ENCODE measurements around the gene ELK4.

Gene ELK4

DNA sequence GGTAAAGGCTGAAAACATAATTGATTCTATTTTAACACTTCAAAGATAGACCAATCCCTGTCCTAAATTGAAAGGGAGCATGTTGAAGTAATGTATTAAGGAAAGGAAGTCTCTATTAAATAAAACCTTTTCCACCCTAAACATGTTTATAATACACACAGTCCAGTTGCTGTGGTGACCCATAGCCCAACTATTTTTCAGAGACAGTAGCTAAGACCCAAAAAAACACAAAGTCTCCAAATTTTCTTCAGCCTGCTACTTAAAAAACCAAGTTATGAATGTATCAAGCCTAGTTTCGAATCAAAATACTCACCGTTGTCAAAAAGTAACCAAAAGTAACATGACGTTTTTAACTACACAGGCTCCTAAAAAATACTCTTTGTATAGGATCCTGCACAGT lies 1.6 kb downstream of the ELK4 start:
- no peak for DNase-seq (ENCODE audit: low read depth)

DNA sequence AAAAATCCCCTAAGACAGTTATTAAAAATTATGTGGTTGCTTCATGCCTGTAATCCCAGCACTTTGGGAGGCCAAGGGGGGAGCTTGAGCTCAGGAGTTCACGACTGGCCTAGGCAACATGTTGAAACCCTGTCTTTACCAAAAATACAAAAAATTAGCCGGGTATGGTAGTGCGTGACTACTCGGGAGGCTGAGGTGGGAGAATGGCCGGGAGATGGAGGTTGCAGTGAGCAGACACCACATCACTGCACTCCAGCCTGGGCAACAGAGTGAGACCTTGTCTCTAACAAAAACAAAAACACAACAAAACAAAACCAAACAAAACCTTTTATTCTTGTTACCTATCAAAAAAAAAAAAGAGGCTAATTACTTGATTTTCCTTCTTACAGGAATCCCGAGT lies 2.1 kb downstream of the ELK4 start:
- DNase-seq (ENCODE audit: low read depth) = no peak

DNA sequence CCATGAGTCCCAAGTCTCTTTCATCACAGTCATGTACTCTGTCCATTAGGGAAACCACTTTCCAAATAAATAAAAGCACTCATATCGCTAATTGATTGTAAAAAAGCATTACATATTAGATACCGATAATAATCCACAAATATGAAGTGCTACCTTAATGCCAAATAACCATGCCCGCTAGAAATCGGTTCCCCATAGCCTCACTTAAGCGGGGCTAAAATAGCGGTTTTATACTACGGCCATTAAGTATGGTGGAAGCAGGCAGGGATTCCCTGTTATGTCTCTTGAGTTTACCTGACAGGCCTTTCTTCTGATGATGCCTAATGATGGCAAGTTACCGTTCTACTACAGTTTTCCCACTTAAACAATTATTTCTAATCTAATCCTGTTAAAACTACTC lies 3.9 kb downstream of the ELK4 start:
- DNase-seq (ENCODE audit: low read depth) = no peak

DNA sequence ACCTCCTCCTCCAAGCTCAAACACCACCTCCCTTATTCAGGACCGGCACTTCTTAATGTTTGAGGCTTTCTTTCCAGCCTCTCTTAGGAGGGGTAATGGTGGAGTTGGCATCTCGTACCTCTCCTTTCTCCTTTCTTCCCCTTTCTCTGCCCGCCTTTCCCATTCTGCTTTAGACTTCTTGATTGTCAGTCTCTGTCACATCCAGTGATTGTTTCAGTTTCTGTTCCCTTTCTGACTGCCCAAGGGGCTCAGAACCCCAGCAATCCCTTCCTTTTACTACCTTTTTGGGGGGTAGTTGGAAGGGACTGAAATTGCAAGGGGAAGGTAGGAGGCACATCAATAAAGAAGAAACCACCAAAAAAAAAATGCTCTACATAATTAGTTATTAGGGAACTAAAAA lies 5.6 kb downstream of the ELK4 start:
- no peak for DNase-seq (ENCODE audit: low read depth)

DNA sequence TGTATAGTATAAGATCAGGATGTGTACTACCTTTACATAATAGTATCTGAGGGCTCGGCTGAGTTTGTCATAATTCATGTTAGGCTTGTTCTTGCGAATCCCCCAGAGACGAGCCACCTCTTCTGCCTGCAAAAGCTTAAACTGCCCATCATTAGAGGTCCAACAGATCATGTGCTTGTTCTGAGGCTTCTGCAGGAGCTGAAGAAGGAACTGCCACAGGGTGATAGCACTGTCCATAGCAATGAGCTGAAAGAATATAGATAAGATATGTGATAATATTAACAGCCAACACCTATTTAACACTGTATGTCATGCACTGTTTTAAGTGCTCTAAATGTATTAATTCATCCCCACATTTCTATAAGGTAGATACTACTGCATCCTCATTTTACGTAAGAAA lies 8.2 kb downstream of the ELK4 start:
- DNase-seq (ENCODE audit: low read depth) = no peak

DNA sequence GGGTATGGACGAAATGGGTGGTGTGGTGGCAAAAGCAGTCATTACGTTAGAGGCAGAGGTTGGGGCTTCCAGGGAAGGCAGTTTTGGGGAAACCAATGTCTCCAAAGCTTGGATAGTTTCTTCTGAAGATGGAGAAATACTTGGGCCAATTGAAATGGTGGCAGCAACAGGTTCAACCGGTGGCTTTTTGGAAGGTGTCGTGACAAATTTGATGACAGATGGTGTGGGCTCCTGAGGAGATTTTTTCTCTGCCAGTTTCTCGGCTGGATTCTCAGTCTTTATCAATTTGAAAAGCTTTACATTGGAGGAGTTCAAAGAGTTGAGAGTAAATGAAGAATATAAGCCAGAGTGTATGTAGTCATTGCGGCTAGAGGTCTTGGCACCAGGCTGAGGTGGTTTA lies 11.5 kb downstream of the ELK4 start:
- DNase-seq (ENCODE audit: low read depth) = no peak

DNA sequence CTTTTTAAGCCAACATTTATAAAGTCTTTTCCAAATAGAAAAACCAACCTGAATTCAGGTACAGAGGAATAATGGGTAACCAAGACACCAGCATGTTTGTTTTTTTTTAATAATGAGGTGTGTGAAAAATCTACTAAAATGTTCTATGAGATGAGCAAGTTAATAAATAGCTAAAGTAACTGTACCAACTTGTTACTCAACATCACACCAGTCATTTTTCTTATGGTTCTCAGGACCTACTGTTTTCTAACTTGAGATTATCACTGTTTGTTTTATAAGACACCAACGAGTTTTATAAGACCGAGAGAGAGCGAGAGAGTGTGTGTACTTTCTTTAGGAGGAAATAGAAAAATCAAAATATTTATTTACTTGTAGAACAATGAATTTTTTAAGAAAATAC lies 12.4 kb downstream of the ELK4 start:
- no peak for DNase-seq (ENCODE audit: low read depth)

DNA sequence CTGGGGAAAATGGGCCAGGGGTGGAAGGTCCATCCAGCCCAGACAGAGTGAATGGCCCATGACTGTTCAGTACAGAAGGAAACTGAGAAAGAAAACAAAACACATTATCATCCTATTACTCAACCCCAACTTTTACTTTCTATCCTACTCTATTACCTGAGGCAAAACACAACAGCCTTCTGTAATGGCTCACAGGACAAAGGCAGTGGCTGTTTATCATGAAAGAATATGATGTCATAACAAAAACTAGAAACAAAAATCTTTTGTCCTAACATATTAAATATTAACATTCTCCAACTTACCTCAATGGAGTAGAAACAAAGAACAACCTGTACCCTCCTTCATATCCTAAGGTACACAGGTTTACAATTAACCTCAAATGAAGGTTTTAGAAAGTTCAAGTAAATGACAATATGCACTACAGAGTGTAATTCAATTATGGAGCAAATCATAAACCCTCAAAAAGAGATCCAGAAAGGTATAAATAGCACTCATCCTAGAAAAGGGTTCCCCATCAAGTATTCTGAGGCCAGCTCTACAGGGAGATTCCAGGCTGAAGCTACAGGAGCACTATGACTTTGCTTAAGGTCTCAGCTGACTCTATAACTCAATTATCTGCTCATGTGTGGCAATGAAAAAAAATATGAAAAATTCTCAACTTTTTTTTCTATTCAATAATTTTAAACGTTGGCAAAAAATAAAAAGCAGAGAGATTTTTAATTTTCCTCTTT lies 15.1 kb downstream of the ELK4 start:
- DNase-seq (ENCODE audit: low read depth) = no peak

DNA sequence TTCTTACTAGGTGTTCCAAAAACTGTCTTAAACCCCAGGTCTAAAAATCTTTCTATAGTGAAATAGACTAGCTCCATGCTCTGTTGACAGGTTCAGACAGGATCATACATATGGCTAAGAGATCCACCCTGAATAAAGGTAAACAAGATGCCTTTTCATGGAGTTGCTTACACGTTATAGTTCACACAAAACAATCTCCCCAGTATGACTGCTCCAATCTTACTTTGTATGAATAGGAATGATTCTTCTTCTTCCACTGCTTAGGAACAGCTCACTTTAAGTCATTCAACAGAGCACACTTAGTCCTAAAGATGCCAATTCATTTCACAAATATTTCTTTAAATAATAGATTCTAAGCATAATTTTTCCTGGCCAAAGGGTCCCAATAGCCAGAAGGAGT lies 16.0 kb downstream of the ELK4 start:
- DNase-seq (ENCODE audit: low read depth) = no peak

DNA sequence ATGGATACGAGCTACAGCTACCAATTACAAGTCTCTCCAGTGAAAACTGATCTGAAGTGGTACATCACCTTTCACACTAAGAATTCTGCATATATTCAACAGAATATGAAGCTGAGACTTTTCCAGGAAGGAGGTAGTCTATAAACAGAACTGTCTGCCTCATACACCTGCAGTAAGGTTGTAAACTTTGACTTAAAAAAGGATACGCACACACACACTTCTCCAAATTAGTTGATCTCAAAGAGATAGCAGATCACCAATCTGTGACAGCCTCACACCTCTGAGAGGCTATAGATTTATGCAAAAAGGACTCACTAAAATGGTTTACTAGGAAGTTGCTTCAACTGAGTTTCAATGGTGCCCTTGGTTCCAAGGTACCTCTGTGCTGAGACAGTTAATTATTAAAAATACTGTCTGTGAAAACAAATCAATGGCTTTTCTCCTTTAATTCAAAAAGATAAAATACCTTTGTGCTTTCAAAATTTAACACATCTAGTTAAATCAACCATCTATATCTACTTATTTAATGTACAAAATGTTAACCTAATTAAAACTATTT lies 17.9 kb downstream of the ELK4 start:
- DNase-seq (ENCODE audit: low read depth) = no peak

DNA sequence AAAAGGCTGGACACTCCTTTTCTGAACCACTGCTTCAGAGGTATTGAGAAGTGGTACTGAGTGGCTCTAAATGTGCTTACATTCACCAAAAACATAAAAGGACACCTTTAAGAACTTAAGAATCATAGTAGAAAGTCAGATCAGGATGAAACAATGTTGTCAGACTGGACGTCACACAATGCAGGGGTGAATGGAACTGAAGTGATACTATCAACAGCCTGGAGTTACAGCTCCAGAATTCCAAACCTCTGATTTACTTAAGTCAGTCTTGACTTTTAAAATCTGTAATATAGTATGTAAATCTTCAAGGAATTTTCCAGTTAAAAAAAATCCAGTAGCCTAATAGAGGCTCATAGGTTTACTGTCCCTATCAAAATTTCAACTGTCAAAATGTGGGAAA lies 19.3 kb downstream of the ELK4 start:
- DNase-seq (ENCODE audit: low read depth) = no peak

DNA sequence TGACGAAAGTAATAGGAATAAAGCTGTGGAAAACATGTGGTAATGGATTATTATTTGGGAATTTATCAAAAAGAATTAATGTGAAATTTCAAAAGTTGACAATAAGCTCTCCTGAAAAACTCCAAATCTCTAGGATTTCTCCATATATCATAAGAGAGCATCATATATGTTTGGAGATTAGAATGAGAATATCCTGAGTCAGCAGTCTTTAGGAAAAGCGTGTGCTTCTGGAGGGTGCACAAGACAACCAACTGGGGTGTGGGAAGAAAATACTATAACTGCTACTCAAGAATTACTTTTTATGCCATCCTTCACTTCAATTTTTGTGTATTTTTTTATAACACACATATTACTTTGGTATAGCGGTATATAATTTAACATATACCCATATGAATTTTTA lies 19.7 kb downstream of the ELK4 start:
- no peak for DNase-seq (ENCODE audit: low read depth)

DNA sequence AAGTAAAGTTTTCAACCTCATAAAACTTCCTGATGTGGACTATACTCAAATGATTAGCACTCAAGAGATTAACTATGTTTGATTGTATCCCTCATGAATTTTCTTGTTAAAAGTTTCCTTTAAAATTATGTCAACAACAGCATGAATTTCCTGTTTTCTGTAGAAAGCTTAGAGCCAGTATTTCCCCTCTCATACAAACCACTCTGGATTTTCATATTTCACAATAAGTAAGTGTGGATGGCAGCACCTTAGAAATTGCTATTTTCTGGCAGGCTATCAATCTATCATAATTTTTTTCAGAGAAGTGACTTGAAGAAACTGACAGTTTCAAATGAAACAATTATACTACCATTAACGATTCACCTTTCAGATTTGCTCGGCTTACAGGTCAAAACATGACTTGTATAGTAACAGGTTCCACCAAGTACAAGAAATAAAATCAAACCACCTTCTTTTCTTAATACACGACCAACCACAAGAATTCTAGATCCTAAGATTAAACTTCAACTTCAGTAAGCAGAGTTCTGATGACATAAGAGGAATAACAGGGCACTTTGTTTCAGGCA lies 20.8 kb downstream of the ELK4 start:
- no peak for DNase-seq (ENCODE audit: low read depth)

DNA sequence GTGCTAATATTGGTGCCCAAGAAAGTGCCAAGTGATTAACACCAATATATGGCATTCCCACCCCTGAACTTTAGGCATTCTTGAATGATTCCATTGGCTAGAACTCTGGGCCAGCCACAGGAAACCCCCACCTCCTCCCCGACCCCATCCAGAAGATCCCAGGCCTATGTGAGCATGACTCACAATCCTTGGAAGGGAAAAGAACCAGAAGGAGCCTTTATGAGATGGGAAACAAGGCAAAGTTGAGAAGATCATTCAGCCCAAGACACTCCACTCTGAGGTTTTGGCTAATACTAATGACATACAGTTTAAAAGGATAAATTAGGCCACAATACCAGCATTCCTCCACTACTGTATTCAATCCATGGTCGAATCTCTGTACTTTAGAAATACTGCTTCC lies 21.8 kb downstream of the ELK4 start:
- DNase-seq (ENCODE audit: low read depth) = no peak

DNA sequence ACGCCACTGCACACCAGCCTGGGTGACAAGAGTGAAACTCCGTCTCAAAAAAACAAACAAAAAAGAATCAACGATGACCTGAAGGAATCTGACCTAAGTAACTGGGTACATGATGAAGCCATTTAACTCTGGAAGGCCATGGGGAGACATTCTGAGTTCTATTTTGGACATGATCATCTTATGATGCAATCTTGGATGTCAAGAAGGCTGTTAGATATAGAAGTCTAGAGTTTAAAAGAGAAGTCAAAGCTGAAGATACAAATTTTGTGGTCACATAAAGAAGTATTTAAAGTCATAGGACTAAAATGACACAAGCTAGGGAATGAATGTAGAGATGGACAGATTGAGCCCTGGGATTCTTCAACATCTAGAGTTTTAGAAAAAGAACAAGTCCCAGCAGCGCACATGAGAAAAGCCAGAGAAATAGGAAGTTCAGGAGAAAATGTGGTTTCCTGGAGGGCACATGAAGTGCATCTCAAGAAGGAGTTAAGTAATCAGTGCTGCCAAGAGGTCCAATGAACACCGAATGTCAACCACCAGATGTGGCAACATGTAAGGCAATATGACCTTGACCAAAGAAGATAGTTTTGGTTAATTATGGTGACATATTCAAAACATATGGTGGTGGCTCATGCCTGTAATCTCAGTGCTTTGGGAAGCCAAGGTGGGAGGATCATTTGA lies 26.8 kb downstream of the ELK4 start:
- no peak for DNase-seq (ENCODE audit: low read depth)

DNA sequence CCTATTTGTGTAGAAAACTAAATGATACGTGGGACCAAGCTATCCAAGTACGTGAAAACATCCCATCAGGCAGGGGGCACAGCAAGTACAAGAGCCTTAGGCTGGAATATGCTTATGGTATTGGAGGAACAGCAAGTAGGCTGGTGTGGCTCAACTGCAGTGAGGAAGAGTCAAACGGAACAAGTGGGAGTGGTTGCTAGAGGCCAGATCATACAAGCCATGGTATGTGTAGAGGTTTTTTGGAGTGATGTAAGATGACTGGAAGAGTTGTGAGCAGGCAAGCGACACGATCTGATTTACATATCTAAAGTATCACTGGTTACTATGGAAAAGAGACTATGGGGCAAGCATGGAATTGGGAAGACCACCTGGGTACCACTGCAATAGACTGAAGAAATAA lies 27.8 kb downstream of the ELK4 start:
- no peak for DNase-seq (ENCODE audit: low read depth)

DNA sequence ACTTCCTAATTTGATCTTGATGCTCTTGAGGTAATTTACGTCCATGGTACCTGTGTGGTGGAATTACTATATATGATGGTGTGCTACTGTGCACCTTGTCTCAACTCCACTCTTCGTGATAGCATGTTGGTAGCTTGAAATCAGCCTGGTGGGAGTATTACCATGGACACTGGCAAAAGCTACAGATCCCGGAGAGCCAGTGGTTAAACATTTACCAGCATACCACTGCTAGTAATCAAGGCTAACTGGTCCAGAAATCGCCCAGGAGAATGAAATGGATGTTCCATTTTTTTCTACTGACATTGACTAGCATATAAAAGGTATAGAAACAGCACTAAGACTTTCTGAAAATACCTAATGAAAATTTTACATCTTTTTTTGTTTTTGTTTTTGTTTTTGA lies 30.6 kb downstream of the ELK4 start:
- no peak for DNase-seq (ENCODE audit: low read depth)

DNA sequence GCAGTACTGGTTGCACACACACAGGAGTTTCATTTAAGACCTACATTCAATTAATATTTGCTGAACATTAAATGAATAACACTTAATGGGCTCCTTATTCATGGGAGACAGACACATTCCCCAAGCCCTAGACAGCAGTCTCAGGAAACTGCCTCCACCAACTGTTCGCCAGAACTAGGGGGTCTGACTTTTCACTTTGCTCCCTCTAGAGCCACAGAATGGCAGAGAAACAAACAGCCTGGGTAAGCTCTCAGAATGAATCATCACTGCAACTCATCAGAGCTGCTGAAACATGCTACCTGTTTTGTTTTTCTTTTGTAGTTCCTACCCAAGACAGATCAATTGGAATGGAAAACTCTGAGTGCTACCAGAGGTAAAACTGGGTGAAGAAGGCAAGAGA lies 31.7 kb downstream of the ELK4 start:
- no peak for DNase-seq (ENCODE audit: low read depth)

DNA sequence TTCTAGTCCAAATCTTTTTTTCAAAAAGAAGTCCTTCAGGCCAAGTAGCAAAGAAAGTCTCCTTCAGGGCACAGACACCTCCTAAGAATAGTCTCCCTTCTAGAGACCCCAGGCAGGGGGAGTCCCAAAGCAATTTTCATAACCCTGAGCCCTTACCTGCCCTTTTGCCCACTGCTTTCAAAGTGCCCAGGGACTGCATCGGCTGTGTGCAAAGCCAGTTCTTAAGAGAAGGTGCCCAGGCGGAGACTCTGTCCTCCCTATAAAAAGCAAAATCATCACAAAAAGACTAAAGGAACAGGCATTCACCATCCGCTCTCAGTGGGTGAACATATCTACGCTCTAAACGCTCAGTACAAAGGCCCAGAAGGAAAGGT lies 32.2 kb downstream of the ELK4 start:
- DNase-seq (ENCODE audit: low read depth) = no peak

DNA sequence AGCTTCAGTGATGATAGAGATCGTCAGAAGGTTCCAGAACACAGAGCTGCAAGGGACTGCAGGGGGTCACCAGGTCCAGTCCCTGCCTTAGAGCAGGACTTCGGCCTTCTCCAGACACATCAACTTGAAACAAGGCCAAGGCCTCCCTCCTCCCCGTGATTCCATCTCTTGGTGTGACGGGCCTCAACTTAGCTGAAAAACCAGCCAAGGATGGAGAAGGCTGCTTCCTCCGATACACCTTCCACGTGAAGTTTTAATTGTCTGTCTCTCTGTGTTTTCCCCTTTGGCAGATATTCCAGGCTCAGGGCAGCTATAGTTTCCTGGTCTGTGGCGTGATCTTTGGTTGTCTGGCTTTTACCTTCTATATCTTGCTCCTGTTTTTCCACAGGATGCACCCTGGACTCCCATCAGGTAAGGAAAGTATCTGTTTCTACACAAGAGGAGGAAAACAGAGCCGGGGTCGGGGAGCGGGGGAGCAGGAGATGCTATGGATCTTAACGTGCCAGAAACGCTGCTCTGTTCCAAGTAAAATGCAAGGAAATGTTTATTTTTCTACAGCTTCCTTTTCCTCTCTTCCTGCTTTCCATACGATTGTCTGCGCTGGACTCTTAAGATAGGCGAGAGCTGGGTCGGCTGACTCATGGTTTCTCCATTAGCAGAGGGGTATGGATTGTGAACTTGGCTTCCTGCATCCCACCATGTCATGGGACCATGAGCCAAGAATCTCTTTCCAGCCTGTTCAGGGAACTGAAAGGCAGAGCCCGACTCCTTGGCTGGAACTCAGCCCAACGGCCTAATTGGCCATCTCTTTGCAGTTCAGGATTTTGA lies 32.8 kb downstream of the ELK4 start:
- no peak for DNase-seq (ENCODE audit: low read depth)

DNA sequence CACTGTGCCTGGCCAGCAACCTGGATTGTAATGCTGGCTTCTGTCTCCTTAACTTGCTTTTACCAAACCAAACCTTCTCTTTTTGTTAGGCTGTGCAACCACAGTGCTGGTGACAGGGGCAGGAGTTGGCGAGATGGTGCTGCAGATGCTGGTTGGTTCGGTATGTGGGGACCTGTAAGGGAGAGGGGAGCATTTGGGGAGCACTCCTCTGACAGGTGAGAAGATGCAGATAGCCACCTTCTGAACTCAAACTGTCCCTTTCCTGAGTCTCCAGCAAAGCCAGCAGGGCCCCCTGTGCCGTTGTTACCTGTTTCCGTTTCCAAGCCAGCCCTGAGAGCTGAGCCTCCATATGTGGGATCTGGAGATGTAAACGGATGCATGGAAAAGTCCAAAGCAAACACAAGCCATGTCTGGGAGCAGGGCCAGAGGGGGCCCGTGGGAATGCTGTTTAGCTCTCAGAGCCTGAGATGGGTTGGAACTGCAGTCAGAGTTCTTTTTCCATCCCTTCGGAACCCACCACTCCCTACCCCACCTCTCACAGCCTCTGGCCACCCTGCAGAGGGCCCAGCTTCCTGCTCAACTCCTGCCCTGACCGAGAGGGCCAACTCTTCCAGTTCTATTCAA lies 34.0 kb downstream of the ELK4 start:
- DNase-seq (ENCODE audit: low read depth) = no peak

DNA sequence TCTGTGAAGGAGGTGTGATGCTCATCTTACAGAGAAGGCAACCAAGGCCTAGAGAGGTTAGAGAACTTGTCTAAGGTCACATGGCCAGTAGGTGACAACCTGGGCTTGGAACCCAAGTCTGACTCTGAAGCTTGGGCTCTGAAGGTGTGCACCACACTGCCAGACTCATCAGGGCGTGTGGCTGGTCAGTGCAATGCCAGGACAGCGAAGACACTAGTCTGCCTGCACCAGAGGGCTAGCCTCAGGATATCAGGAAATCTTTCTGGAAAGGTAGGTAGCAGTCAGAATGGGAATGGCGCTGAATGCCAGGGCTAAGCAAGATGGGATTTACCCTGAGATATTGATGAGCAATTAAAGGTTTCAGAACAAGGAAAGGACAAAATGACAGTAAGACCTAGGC lies 34.9 kb downstream of the ELK4 start:
- no peak for DNase-seq (ENCODE audit: low read depth)
